ENCODE measurements around the gene USP34. TPM values are rescaled to one million over a fixed set of nuclear protein-coding genes. Genes with fewer than 3 reads are reported as not detected.

The USP34 gene
- total RNA-seq, 1 donor from 2014 or later, result 176 TPM

GRCh38 chr2:61378281-61378680 is 92.6 kb downstream of the USP34 start:
- Mint-ChIP-seq H3K27ac (no peak overlapping the region), H3K9me3 (no peaks in the 10 kb centered on the region), H3K27me3 (no peaks in the 10 kb centered on the region), H3K4me1 (peaks cover 2% of the 10 kb centered on the region), H3K36me3 (ENCODE audit: low read depth) (peaks cover 89% of the 10 kb centered on the region), H3K4me3 (no peak overlapping the region)
- intact Hi-C loops (cut with micrococcal nuclease), result no loop called here
- TF ChIP-seq CTCF (IDR thresholded peaks at IDR 0.05), result no peak
- CTCF ChIA-PET, result no interaction called here
- ATAC-seq (ENCODE audit: low read depth), result no peak
- DNase-seq, result no peak
- POLR2A ChIA-PET, result no interaction called here

DNA sequence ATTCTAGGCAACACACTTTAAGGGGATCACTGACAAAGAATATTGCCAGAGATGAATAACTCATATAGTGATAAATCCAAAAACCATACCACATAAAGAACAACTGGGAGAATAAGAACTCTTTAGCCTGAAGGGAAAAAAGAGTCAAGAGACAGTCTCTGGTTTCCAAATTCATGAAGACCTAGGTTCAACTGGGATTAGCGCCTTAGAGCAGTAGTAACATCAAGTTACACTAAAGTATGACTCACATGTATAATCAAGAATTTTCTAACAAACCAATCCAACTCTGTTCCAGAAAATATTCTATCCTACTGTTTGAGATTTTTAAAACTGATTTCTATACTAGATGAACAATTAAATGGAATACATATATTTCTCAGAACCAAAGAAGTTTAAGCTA is 93.8 kb downstream of the USP34 start:
- DNase-seq, result no peak
- TF ChIP-seq CTCF (IDR thresholded peaks at IDR 0.05), result no peak
- peaks cover 9% of the 10 kb centered on the region for H3K4me1 Mint-ChIP-seq
- ATAC-seq (ENCODE audit: low read depth), result no peak
- POLR2A ChIA-PET, result interaction anchor here (0.5 kb wide), 1 partner anchor 109 kb away, joined by 4 read pairs; no protein-coding TSS in a partner anchor
- CTCF ChIA-PET, result no interaction called here
- intact Hi-C loops (cut with micrococcal nuclease), result no loop called here
- peaks cover 88% of the 10 kb centered on the region for H3K36me3 Mint-ChIP-seq (ENCODE audit: low read depth)
- no peaks in the 10 kb centered on the region for H3K9me3 Mint-ChIP-seq
- H3K27ac Mint-ChIP-seq, result no peak overlapping the region
- no peak overlapping the region for H3K4me3 Mint-ChIP-seq
- no peaks in the 10 kb centered on the region for H3K27me3 Mint-ChIP-seq

DNA sequence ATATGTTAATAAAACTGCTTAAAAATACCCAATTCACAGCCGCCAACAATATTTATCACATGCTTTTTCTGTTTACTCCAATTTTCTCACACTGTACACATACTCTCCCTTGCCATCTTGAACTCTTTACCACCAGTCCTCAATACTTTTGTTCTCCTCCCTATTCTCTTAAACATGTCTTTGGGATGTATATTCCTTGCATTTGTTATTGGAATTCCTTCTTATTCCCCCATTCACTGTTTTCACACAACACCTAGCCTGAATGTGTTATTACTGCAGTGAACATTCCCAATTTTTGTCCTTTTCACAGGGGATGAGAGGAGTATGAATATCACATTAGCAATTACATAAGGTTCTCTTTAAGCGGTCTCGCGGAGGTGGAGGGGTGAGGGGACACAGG is 94.7 kb downstream of the USP34 start:
- ChIA-PET CTCF (no interaction called here), POLR2A (interaction anchor here (0.5 kb wide), 1 partner anchor 110 kb away, joined by 4 read pairs; no protein-coding TSS in a partner anchor)
- intact Hi-C loops (cut with micrococcal nuclease), result no loop called here
- H3K4me3 Mint-ChIP-seq, result no peak overlapping the region
- H3K27ac Mint-ChIP-seq, result no peak overlapping the region
- H3K27me3 Mint-ChIP-seq, result no peaks in the 10 kb centered on the region
- H3K9me3 Mint-ChIP-seq, result no peaks in the 10 kb centered on the region
- no peak for DNase-seq
- peaks cover 83% of the 10 kb centered on the region for H3K36me3 Mint-ChIP-seq (ENCODE audit: low read depth)
- TF ChIP-seq CTCF (IDR thresholded peaks at IDR 0.05), result no peak
- no peak for ATAC-seq (ENCODE audit: low read depth)
- peaks cover 9% of the 10 kb centered on the region for H3K4me1 Mint-ChIP-seq

DNA sequence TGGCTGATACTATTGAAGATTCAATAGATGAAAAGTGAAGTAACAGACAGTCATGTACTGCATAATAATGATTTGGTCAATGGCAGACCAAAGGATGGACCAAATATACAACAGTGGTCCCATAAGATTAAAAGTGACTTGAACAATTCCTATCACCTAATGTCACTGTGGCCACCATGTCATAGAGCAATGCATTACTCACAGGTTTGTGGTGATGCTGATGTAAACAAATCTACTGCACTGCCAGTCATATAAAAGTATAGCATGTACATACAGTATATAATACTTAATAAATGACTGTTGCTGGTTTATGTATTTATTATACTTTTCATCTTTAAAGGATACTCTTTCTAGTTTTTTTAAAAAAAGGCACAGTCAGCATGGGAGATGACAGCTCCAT is 99.9 kb downstream of the USP34 start:
- no peak for TF ChIP-seq CTCF (IDR thresholded peaks at IDR 0.05)
- no peaks in the 10 kb centered on the region for H3K27me3 Mint-ChIP-seq
- H3K4me3 Mint-ChIP-seq, result no peak overlapping the region
- H3K27ac Mint-ChIP-seq, result no peak overlapping the region
- peaks cover 81% of the 10 kb centered on the region for H3K36me3 Mint-ChIP-seq (ENCODE audit: low read depth)
- ATAC-seq (ENCODE audit: low read depth), result no peak
- H3K9me3 Mint-ChIP-seq, result no peaks in the 10 kb centered on the region
- intact Hi-C loops (cut with micrococcal nuclease), result no loop called here
- ChIA-PET CTCF (no interaction called here), POLR2A (no interaction called here)
- H3K4me1 Mint-ChIP-seq, result peaks cover 31% of the 10 kb centered on the region
- no peak for DNase-seq

DNA sequence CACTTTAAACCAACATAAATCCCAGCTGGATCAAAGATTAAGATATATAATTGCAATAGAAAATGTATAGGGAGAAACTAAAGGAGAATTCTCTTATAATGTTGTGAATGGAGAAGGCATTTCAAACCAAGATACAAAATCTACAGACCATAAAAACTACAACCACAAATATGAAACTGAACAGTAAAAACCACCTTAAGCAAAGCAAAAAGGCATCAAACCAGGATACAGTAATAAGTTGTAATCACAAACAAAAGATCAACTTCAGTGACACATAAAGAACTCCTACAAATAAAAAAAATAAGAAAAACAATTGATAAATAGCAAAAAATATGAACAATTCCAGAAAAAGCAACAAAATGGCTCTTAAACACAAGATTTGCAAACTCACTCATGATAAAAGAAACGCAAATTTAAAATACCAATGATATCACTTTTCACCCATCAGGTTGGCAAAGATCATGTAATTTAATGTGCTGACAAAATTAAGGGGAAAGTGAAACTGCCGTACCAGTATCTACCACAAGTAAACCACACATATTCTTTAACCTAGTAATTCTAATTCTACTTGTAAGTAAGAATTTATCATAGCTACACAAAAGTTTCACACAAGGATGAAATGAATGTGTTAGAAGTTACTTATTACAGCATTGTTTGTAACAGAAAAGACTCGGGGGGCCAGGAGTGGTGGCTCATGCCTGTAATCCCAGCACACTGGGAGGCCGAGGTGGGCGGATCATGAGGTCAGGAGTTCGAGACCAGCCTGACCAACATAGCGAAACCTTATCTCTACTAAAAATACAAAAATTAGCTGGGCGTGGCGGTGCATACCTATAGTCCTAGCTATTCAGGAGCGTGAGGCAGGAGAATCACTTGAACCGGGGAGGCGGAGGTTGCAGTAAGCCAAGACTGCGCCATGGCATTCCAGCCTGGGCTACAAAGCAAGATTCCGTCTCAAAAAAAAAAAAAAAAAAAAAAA is 101.9 kb downstream of the USP34 start:
- no peak overlapping the region for H3K4me3 Mint-ChIP-seq
- ATAC-seq (ENCODE audit: low read depth), result no peak
- peaks cover 74% of the 10 kb centered on the region for H3K36me3 Mint-ChIP-seq (ENCODE audit: low read depth)
- no peak for TF ChIP-seq CTCF (IDR thresholded peaks at IDR 0.05)
- ChIA-PET CTCF (no interaction called here), POLR2A (interaction anchor here (0.7 kb wide), 1 partner anchor 193 kb away, joined by 7 read pairs; no protein-coding TSS in a partner anchor)
- intact Hi-C loops (cut with micrococcal nuclease), result no loop called here
- H3K9me3 Mint-ChIP-seq, result no peaks in the 10 kb centered on the region
- H3K4me1 Mint-ChIP-seq, result peaks cover 34% of the 10 kb centered on the region
- H3K27ac Mint-ChIP-seq, result no peak overlapping the region
- no peaks in the 10 kb centered on the region for H3K27me3 Mint-ChIP-seq
- no peak for DNase-seq
